ENCODE results near the gene OR2Y1.
A peak's percentile ranks its signal among the peaks of the same experiment; 100 is the strongest.
"Not testable (repeated sequence)": the region's sequence is repeated elsewhere in the genome, so short reads cannot be mapped to it uniquely, and the experiment has no call there.

OR2Y1 gene

GRCh38 chr5:180739958-180740357, at the start of gene OR2Y1:
Gene OR2Y1 (minus strand): TSS chr5:180740058. CDS start chr5:180740058, 0 bp downstream.
- Histone ChIP-seq H3K27me3 (ENCODE audit: insufficient read depth, low read length) (peaks cover 10% of the 10 kb centered on the region), H3K4me3 (ENCODE audit: low read length) (no peak within 1 kb of the TSS), H2AFZ (ENCODE audit: low read depth, low read length) (no peak within 1 kb of the TSS), H3K4me1 (ENCODE audit: insufficient read depth, low read length) (no peaks in the 10 kb centered on the region), H3K36me3 (ENCODE audit: insufficient read depth, low read length) (no peaks in the 10 kb centered on the region), H3K9me3 (ENCODE audit: low read length) (no peaks in the 10 kb centered on the region)

DNA sequence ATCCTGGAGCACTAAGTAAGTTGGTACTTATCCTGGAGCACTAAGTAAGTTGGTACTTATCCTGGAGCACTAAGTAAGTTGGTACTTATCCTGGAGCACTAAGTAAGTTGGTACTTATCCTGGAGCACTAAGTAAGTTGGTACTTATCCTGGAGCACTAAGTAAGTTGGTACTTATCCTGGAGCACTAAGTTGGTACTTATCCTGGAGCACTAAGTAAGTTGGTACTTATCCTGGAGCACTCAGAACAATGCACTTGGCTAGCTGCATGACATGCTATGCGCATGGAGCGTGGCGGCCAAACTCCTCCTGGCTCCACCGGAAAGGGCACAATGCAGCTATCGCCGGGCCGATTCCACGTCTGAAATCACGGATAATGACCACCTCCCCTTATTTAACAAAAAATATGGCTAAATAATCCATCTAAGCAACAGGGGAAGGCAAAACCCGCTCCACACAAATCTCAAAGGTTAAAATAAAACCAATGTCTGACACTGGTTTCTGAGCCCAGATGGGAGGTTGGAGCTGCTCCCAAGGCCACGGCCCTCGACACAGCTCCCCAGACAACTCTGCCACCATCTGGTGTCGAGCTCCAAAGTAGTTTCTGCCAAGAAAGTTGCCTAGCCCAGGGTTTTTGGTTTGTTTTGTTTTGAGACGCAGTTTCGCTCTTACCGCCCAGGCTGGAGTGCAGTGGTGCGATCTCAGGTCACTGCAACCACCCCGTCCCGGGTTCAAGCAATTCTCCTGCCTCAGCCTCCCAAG, 49.0 kb upstream of the OR2Y1 start:
- H2AFZ ChIP-seq (ENCODE audit: low read depth, low read length); H3K27me3 ChIP-seq (ENCODE audit: insufficient read depth, low read length); H3K9me3 ChIP-seq (ENCODE audit: low read length); H3K4me3 ChIP-seq (ENCODE audit: low read length): not testable (repeated sequence)
- H3K36me3 ChIP-seq (ENCODE audit: insufficient read depth, low read length): peaks cover 31% of the 10 kb centered on the region
- H3K4me1 ChIP-seq (ENCODE audit: insufficient read depth, low read length): peaks cover 29% of the 10 kb centered on the region

DNA sequence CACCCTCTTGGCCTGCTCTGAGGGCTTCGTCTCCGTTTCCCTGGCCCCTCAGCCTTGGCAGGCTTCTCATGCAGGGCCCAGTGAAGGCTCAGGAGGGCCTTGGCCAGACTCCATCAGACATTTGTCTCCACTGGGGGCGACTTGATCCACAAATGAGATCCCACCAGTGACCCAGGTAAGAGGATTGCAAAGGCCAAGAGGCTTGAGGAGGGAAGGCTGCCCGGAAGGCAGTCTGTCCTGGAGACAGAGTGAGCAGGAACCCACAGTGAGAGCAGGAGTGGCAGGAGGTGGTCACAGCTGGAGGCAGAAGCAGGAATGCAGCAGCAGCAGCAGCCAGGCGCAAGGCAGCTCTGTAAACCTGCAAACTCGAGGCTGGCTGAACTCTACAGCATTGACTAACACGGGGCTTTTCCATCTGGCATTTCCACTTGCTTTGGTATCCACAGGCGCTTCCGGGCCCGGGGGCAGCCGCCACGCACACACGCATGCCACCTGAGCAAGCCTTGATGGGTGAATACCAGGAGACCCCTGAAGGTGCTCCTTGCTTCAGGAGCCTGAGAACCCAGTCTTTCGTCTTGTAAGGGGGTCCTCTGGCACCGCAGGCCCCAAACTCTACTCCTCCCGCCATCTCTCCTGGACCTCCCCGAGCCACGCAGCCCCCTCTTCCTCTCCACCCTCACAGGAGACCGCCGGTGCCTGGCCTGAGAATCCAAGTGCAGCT, 48.0 kb upstream of the OR2Y1 start:
- Histone ChIP-seq H3K4me3 (ENCODE audit: low read length) (no peak overlapping the region), H2AFZ (ENCODE audit: low read depth, low read length) (no peak overlapping the region), H3K36me3 (ENCODE audit: insufficient read depth, low read length) (peaks cover 30% of the 10 kb centered on the region), H3K4me1 (ENCODE audit: insufficient read depth, low read length) (peaks cover 29% of the 10 kb centered on the region), H3K27me3 (ENCODE audit: insufficient read depth, low read length) (no peaks in the 10 kb centered on the region), H3K9me3 (ENCODE audit: low read length) (peaks cover 2% of the 10 kb centered on the region)

GRCh38 chr5:180786531-180787398, 46.9 kb upstream of the OR2Y1 start:
- H2AFZ ChIP-seq (ENCODE audit: low read depth, low read length): no peak overlapping the region
- H3K27me3 ChIP-seq (ENCODE audit: insufficient read depth, low read length): no peaks in the 10 kb centered on the region
- peaks cover 19% of the 10 kb centered on the region for H3K36me3 ChIP-seq (ENCODE audit: insufficient read depth, low read length)
- no peak overlapping the region for H3K4me3 ChIP-seq (ENCODE audit: low read length)
- H3K4me1 ChIP-seq (ENCODE audit: insufficient read depth, low read length): peaks cover 29% of the 10 kb centered on the region
- H3K9me3 ChIP-seq (ENCODE audit: low read length): no peaks in the 10 kb centered on the region

DNA sequence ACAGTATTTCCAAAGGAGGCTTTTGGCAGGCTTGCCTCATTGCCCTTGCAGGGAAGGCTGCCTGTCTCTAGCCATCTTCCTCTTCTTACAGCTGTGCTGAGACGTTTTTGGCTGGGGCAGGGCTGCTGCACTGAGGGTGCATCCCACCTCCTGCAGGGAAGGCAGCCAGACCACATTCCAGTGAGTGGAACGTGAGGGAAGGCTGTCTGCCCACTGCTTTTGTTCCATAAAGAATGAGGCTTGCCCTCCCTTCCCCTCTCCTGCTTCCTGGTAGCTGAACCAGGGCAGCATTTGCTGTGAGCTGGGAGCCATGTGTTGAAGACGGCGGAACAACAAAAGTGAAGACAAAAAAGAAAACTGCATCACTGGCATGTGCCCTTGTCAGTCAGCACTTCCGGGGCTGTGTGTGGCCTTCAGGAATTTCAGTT, 46.0 kb upstream of the OR2Y1 start:
- H3K4me1 ChIP-seq (ENCODE audit: insufficient read depth, low read length): peaks cover 29% of the 10 kb centered on the region
- H3K4me3 ChIP-seq (ENCODE audit: low read length): peak overlapping the region; percentile 13
- H2AFZ ChIP-seq (ENCODE audit: low read depth, low read length): no peak overlapping the region
- H3K36me3 ChIP-seq (ENCODE audit: insufficient read depth, low read length): peaks cover 10% of the 10 kb centered on the region
- H3K9me3 ChIP-seq (ENCODE audit: low read length): no peaks in the 10 kb centered on the region
- H3K27me3 ChIP-seq (ENCODE audit: insufficient read depth, low read length): no peaks in the 10 kb centered on the region

DNA sequence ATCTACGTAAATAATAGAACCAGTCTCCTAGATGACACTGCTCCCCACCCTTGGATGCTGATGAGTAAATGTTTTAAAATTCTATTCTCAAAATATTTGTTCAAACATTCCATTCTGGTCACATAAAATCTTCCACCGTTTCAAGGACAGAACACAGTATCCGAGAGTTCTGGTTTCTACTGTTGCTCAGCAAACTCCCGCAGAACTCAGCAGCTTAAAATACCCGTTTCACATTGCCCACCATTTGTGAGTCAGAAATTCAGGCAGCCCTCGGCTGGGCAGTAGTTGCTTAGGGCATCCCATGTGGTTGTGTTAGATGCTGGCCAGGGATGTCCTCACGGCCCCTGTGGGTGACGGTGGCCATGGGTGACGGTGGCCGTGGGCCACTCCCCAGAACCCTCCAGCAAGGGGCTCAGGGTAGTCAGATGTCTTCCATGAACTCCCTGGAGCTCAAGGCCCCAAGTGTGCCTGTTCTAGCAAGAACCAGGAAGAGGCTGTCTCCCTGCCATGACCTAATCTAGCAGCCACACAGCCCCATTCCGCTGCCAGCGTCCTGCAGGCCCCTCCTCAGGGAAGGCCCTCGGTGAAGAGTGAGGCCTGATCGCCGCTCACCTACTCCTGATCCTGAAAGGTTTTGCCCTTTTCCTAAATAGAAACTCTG, 45.4 kb upstream of the OR2Y1 start:
- Histone ChIP-seq H3K4me3 (ENCODE audit: low read length) (peak overlapping the region; percentile 13), H3K9me3 (ENCODE audit: low read length) (no peaks in the 10 kb centered on the region), H2AFZ (ENCODE audit: low read depth, low read length) (no peak overlapping the region), H3K36me3 (ENCODE audit: insufficient read depth, low read length) (peaks cover 6% of the 10 kb centered on the region), H3K27me3 (ENCODE audit: insufficient read depth, low read length) (no peaks in the 10 kb centered on the region), H3K4me1 (ENCODE audit: insufficient read depth, low read length) (peaks cover 29% of the 10 kb centered on the region)

- Histone ChIP-seq H3K36me3 (ENCODE audit: insufficient read depth, low read length) (no peaks in the 10 kb centered on the region), H3K4me1 (ENCODE audit: insufficient read depth, low read length) (peaks cover 29% of the 10 kb centered on the region), H3K27me3 (ENCODE audit: insufficient read depth, low read length) (no peaks in the 10 kb centered on the region), H3K9me3 (ENCODE audit: low read length) (no peaks in the 10 kb centered on the region), H2AFZ (ENCODE audit: low read depth, low read length) (no peak overlapping the region), H3K4me3 (ENCODE audit: low read length) (no peak overlapping the region)
These were observed 44.7 kb upstream of the OR2Y1 start for GRCh38 chr5:180784497-180785097.

GRCh38 chr5:180783340-180784052, 43.6 kb upstream of the OR2Y1 start:
- H3K9me3 ChIP-seq (ENCODE audit: low read length): no peaks in the 10 kb centered on the region
- no peaks in the 10 kb centered on the region for H3K36me3 ChIP-seq (ENCODE audit: insufficient read depth, low read length)
- H3K4me3 ChIP-seq (ENCODE audit: low read length): no peak overlapping the region

GRCh38 chr5:180782748-180783147, 42.9 kb upstream of the OR2Y1 start:
- Histone ChIP-seq H3K36me3 (ENCODE audit: insufficient read depth, low read length) (no peaks in the 10 kb centered on the region), H3K27me3 (ENCODE audit: insufficient read depth, low read length) (no peaks in the 10 kb centered on the region), H2AFZ (ENCODE audit: low read depth, low read length) (no peak overlapping the region), H3K4me1 (ENCODE audit: insufficient read depth, low read length) (peaks cover 28% of the 10 kb centered on the region), H3K4me3 (ENCODE audit: low read length) (no peak overlapping the region), H3K9me3 (ENCODE audit: low read length) (no peaks in the 10 kb centered on the region)

More at GRCh38 chr5:180783340-180784052, 43.6 kb upstream of the OR2Y1 start:
- peaks cover 29% of the 10 kb centered on the region for H3K4me1 ChIP-seq (ENCODE audit: insufficient read depth, low read length)
- H3K27me3 ChIP-seq (ENCODE audit: insufficient read depth, low read length): no peaks in the 10 kb centered on the region
- H2AFZ ChIP-seq (ENCODE audit: low read depth, low read length): no peak overlapping the region

DNA sequence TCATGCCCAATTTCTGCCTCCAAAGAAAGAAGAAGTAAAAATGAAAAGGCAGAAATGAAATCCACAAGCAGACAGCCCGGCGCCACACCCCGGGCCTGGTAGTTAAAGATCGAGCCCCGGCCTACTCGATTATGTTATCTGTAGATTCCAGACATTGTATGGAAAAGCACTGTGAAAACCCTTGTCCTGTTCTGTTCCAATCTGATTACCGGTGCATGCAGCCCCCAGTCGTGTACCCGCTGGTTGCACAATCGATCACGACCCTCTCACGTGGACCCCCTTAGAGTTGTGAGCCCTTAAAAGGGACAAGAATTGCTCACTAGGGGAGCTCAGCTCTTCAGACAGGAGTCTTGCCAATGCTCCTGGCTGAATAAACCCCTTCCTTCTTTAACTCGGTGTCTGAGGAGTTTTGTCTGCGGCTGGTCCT, 42.1 kb upstream of the OR2Y1 start:
- peaks cover 20% of the 10 kb centered on the region for H3K4me1 ChIP-seq (ENCODE audit: insufficient read depth, low read length)
- H2AFZ ChIP-seq (ENCODE audit: low read depth, low read length); H3K4me3 ChIP-seq (ENCODE audit: low read length); H3K36me3 ChIP-seq (ENCODE audit: insufficient read depth, low read length); H3K27me3 ChIP-seq (ENCODE audit: insufficient read depth, low read length); H3K9me3 ChIP-seq (ENCODE audit: low read length): not testable (repeated sequence)

DNA sequence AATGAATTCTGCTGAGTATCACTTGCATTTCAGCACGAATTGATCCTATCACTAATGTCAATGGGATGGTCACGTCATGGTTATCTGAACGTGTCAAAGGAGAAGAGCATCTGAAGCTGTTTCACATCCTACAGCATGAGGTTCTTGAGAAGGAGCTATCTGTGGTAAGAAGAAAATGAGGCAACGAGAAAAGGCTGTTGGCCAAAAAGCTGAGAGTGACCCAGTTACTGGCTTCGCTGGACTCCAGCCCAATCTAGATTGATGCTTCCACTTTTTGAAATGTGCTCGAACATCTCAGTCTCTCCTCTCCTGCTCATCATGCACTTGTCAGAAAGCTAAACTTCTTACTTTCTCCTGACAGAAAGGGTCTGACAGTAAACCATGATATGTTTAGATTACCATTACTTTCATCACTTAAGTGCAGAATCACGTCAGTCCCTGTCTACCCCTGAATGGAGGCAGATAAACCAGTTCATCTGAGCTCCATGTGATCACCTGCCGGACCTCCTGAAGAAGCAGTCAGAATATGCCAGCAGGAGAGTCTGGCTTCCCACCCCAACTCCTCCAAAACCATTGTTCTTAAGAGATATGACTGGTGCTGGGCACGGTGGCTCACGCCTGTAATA, 40.2 kb upstream of the OR2Y1 start:
- Histone ChIP-seq H2AFZ (ENCODE audit: low read depth, low read length) (no peak overlapping the region), H3K4me1 (ENCODE audit: insufficient read depth, low read length) (peaks cover 2% of the 10 kb centered on the region), H3K4me3 (ENCODE audit: low read length) (no peak overlapping the region), H3K36me3 (ENCODE audit: insufficient read depth, low read length) (no peaks in the 10 kb centered on the region), H3K9me3 (ENCODE audit: low read length) (no peaks in the 10 kb centered on the region), H3K27me3 (ENCODE audit: insufficient read depth, low read length) (no peaks in the 10 kb centered on the region)
